ENCODE measurements around the gene MTREX.
A peak's percentile ranks its signal among the peaks of the same experiment; 100 is the strongest.

MTREX gene

GRCh38 chr5:55384072-55384471 lies 76.3 kb downstream of the MTREX start:
- DNase-seq (ENCODE audit: low spot score), result no peak

GRCh38 chr5:55385227-55385626 lies 77.4 kb downstream of the MTREX start:
- DNase-seq (ENCODE audit: low spot score), result no peak

- no peak for DNase-seq (ENCODE audit: low spot score)
Observed at GRCh38 chr5:55385846-55386245, 78.1 kb downstream of the MTREX start.

GRCh38 chr5:55386356-55386755 lies 78.6 kb downstream of the MTREX start:
- no peak for DNase-seq (ENCODE audit: low spot score)

GRCh38 chr5:55387865-55388264 lies 80.1 kb downstream of the MTREX start:
- no peak for DNase-seq (ENCODE audit: low spot score)

GRCh38 chr5:55391707-55392106 lies 83.9 kb downstream of the MTREX start:
- no peak for DNase-seq (ENCODE audit: low spot score)

GRCh38 chr5:55392669-55393068 lies 84.9 kb downstream of the MTREX start:
- no peak for DNase-seq (ENCODE audit: low spot score)

- no peak for DNase-seq (ENCODE audit: low spot score)
Observed at GRCh38 chr5:55393501-55394175, 85.8 kb downstream of the MTREX start.

GRCh38 chr5:55402199-55402598 lies 94.4 kb downstream of the MTREX start:
- DNase-seq (ENCODE audit: low spot score), result no peak

- no peak for DNase-seq (ENCODE audit: low spot score)
Observed at GRCh38 chr5:55406292-55406691, 98.5 kb downstream of the MTREX start.

- peak; percentile 66 for DNase-seq (ENCODE audit: low spot score)
Observed at GRCh38 chr5:55407059-55407684, 99.4 kb downstream of the MTREX start.

- no peak for DNase-seq (ENCODE audit: low spot score)
Observed at GRCh38 chr5:55407984-55408383, 100.2 kb downstream of the MTREX start.

- no peak for DNase-seq (ENCODE audit: low spot score)
Observed at GRCh38 chr5:55409775-55410174, 102.0 kb downstream of the MTREX start.

GRCh38 chr5:55410845-55411244 lies 103.1 kb downstream of the MTREX start:
- DNase-seq (ENCODE audit: low spot score), result no peak

GRCh38 chr5:55411876-55412275 lies 104.1 kb downstream of the MTREX start:
- DNase-seq (ENCODE audit: low spot score), result no peak

GRCh38 chr5:55413644-55414043 lies 105.9 kb downstream of the MTREX start:
- DNase-seq (ENCODE audit: low spot score), result no peak

GRCh38 chr5:55415071-55415470 lies 107.3 kb downstream of the MTREX start:
- DNase-seq (ENCODE audit: low spot score), result no peak

- no peak for DNase-seq (ENCODE audit: low spot score)
Observed at GRCh38 chr5:55416306-55416705, 108.5 kb downstream of the MTREX start.

GRCh38 chr5:55418994-55419968 lies 111.5 kb downstream of the MTREX start:
- DNase-seq (ENCODE audit: low spot score), result peak; percentile 51

GRCh38 chr5:55421074-55421529 lies 113.3 kb downstream of the MTREX start:
- no peak for DNase-seq (ENCODE audit: low spot score)

- no peak for DNase-seq (ENCODE audit: low spot score)
Observed at GRCh38 chr5:55426455-55426854, 118.7 kb downstream of the MTREX start.

- peak; percentile 24 for DNase-seq (ENCODE audit: low spot score)
Observed at GRCh38 chr5:55427157-55427556, 119.4 kb downstream of the MTREX start.

GRCh38 chr5:55429221-55429612 lies 121.4 kb downstream of the MTREX start:
- no peak for DNase-seq (ENCODE audit: low spot score)

Measured in AG20443 (cell line).